Fibroblast of lung (primary cell): ENCODE data around the gene SLC12A6. TPM values are rescaled to one million over a fixed set of nuclear protein-coding genes. Genes with fewer than 3 reads are reported as not detected.
"Not testable (repeated sequence)": the region's sequence is repeated elsewhere in the genome, so short reads cannot be mapped to it uniquely, and the experiment has no call there.

Experiments
- DNase-seq, 2 donors: peaks; one replicate each; pipeline versions ENCODE4 v3.0.0 to v3.0.0-alpha.2; 2010; ENCODE audit warnings: low read depth in 2 of 2
- H2AFZ ChIP-seq: 2 replicates; pipeline ENCODE4 v1.5.1; 2012; ENCODE audit warnings: low read length, control low read depth, inconsistent platforms
- H3K27ac ChIP-seq: 2 replicates; pipeline ENCODE4 v1.5.1; 2011; ENCODE audit warnings: low read length, control low read depth; ENCODE audit not compliant: insufficient read depth
- H3K27me3 ChIP-seq: 2 replicates; pipeline ENCODE4 v1.5.1; 2011; ENCODE audit warnings: mild to moderate bottlenecking, low read length; ENCODE audit not compliant: control insufficient read depth, insufficient read depth
- H3K36me3 ChIP-seq: 2 replicates; pipeline ENCODE4 v1.5.1; 2011; ENCODE audit warnings: low read length; ENCODE audit not compliant: control insufficient read depth, insufficient read depth
- H3K4me1 ChIP-seq: 2 replicates; pipeline ENCODE4 v1.5.1; 2011; ENCODE audit warnings: low read length; ENCODE audit not compliant: control insufficient read depth, insufficient read depth; ENCODE audit errors: extremely low read depth
- H3K4me2 ChIP-seq: 2 replicates; pipeline ENCODE4 v1.5.1; 2011; ENCODE audit warnings: low read length, control low read depth; ENCODE audit not compliant: insufficient read depth; ENCODE audit errors: extremely low read depth
- H3K4me3 ChIP-seq, 4 experiments: fragments of 200-600 bp in 1 of 4; sonication (generic) in 1 of 4; replicated peaks in 1 of 4; 2 replicates each; pipeline ENCODE4 v1.5.1; 2011 to 2016; ENCODE audit warnings: low read length in 4 of 4, low read depth in 3 of 4, mild to moderate bottlenecking in 3 of 4, control low read depth in 2 of 4, inconsistent platforms in 1 of 4, mixed read lengths in 1 of 4; ENCODE audit not compliant: insufficient read depth in 1 of 4; ENCODE audit errors: control extremely low read depth in 1 of 4
- H3K79me2 ChIP-seq: 2 replicates; pipeline ENCODE4 v1.5.1; 2012; ENCODE audit warnings: mild to moderate bottlenecking, low read length, inconsistent platforms; ENCODE audit not compliant: control insufficient read depth, insufficient read depth
- H3K9ac ChIP-seq: 2 replicates; pipeline ENCODE4 v1.5.1; 2011; ENCODE audit warnings: mild to moderate bottlenecking, low read length, control low read depth; ENCODE audit not compliant: insufficient read depth
- H3K9me3 ChIP-seq: 2 replicates; pipeline ENCODE4 v1.5.1; 2012; ENCODE audit warnings: low read depth, low read length; ENCODE audit not compliant: control insufficient read depth, insufficient read depth
- H4K20me1 ChIP-seq: 2 replicates; pipeline ENCODE4 v1.5.1; 2011; ENCODE audit warnings: low read length; ENCODE audit not compliant: control insufficient read depth, insufficient read depth; ENCODE audit errors: extremely low read depth
- EZH2 ChIP-seq: IDR thresholded peaks from 2 replicates; pipeline ENCODE4 v1.5.1; 2012; ENCODE audit warnings: low read length, control low read depth, mild to moderate bottlenecking; ENCODE audit errors: missing control alignments
- polyA minus RNA-seq: library from RNA; depleted of rRNA, polyadenylated mRNA; stranded (reverse); fragments of >200 nt; gene quantifications from 2 replicates; pipeline ENCODE4 v1.2.3, GENCODE V29; 2011; ENCODE audit warnings: low replicate concordance
- polyA plus RNA-seq, 2 donors: library from polyadenylated mRNA; depleted of rRNA in 1 of 2; stranded (reverse) in 1 of 2; unstranded in 1 of 2; fragments of >200 nt; gene quantifications; 2 replicates each; pipeline ENCODE4 v1.2.1, GENCODE V29; 2011 to 2012; ENCODE audit warnings: missing spikeins in 1 of 2
- total RNA-seq: library from RNA; depleted of rRNA; stranded (reverse); fragments of >200 nt; gene quantifications from 2 replicates; pipeline ENCODE4 v1.2.1, GENCODE V29; 2014
- TF ChIP-seq, protein P1 (sequence below), 2 donors: IDR thresholded peaks in 1 of 2; conservative IDR thresholded peaks in 1 of 2; 1 replicate in 1 of 2; 2 replicates in 1 of 2; pipeline ENCODE4 v1.5.1; 2011 to 2012; ENCODE audit warnings: low read length in 2 of 2, control low read depth in 1 of 2, inconsistent platforms in 1 of 2, low read depth in 1 of 2, mild to moderate bottlenecking in 1 of 2

Gene SLC12A6
- total RNA-seq (18.5 and 26.9 TPM in 2 replicates), polyA plus RNA-seq (15.7 and 19.2 TPM in 2 replicates), polyA minus RNA-seq (22.0 and 30.3 TPM in 2 replicates)
- 8.4 and 10.2 TPM in 2 replicates for polyA plus RNA-seq (2012)

DNA sequence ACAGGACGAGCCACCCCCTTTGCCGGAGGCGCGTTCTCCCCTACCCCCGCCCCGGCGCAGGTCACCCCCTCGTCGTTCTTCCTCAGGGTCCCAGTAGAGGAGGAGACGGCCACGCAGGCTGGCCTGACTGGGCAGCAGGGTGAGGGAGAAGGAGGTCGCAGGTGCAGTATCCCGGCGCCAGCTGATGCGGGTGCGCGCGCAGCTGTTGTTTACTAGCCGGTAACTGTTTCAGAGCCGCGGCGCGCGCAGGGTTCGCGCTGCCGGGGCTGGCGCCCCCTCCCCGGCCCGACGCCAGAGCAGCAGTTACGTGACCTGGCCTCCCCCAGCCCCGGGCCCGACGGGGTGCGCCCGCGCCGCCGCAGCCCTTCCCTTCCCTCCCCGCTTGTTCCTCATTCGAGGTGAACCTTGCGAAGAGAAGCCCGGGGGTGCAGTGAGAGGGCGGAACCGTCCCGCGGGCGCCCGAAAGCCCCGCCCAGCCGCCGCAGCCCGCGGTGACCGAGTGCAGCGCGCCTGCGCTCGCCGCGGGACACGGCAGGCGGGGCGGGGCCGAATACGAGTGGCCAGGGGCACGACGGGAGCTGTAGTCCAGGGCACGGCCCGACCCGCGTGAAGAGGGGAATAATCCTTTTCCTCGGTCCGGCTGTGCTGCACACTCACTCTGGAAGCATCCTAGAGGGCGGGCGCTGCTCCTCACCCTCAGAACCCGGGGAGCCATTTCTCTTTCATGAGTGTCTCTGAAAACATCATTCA, at the start of gene SLC12A6:
SLC12A6 (minus strand) TSS at position 225 of the 750 bp plus-strand sequence. CDS start 1,101 bp downstream, outside the sequence.
- Histone ChIP-seq H3K9me3 (no peaks in the 10 kb centered on the region), H3K9ac (peak within 1 kb of the TSS; percentile 77), H3K79me2 (peaks cover 17% of the 10 kb centered on the region), H3K4me2 (peak within 1 kb of the TSS; percentile 92), H4K20me1 (no peaks in the 10 kb centered on the region), H2AFZ (peak within 1 kb of the TSS; percentile 94), H3K36me3 (no peaks in the 10 kb centered on the region), H3K27ac (peak within 1 kb of the TSS; percentile 58), H3K4me3 (peak within 1 kb of the TSS; percentile 77 to 88 (median 86)), H3K4me1 (peaks cover 7% of the 10 kb centered on the region), H3K27me3 (no peaks in the 10 kb centered on the region)
- DNase-seq: peak; percentile 89 to 92
- TF ChIP-seq EZH2: no peak
- TF ChIP-seq, protein P1, sequence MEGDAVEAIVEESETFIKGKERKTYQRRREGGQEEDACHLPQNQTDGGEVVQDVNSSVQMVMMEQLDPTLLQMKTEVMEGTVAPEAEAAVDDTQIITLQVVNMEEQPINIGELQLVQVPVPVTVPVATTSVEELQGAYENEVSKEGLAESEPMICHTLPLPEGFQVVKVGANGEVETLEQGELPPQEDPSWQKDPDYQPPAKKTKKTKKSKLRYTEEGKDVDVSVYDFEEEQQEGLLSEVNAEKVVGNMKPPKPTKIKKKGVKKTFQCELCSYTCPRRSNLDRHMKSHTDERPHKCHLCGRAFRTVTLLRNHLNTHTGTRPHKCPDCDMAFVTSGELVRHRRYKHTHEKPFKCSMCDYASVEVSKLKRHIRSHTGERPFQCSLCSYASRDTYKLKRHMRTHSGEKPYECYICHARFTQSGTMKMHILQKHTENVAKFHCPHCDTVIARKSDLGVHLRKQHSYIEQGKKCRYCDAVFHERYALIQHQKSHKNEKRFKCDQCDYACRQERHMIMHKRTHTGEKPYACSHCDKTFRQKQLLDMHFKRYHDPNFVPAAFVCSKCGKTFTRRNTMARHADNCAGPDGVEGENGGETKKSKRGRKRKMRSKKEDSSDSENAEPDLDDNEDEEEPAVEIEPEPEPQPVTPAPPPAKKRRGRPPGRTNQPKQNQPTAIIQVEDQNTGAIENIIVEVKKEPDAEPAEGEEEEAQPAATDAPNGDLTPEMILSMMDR (conservative IDR thresholded peaks at IDR 0.05 in 1 of 2, IDR thresholded peaks at IDR 0.05 in 1 of 2; ENCODE audit: low read depth in 1 of 2, low read length in 2 of 2): no peak

DNA sequence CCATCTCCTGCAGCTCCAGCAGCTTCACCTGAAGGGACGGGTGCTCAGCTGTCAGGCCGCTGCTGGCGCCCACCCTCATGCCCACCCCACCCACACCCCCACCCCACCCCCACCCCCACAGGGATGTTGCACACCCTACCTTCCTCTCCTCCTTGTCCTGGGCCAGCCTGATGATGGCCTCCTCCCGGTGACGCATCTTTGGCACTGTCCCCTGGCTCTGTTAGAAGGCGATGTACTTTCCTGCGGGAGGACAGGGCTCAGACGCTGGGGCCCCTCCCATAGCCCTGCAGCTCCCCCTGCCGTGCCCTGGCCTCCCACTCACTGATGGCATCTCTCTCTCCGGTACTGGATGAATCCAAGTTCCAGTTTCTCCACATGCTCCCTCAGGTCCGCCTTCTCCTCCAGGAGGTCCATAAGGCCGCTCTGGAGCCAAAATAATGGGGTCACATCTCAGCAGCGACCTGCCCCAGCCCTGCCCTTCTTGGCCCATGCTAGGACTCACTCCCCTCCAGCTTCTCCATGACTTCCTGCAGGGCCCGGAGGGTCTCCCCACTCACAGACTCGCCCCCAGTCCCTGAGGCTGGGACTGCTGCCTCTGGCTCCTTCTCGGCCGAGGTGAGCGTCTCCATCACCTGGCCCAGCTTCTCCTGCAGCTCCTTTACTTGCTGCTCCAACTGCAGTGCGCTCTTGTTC, 44.4 kb upstream of the SLC12A6 start:
- not testable (repeated sequence) for H4K20me1 ChIP-seq, H3K9me3 ChIP-seq, H3K36me3 ChIP-seq, H3K9ac ChIP-seq, H3K27ac ChIP-seq, H2AFZ ChIP-seq, DNase-seq, H3K4me1 ChIP-seq, H3K79me2 ChIP-seq, H3K4me2 ChIP-seq, H3K4me3 ChIP-seq, H3K27me3 ChIP-seq

GRCh38 chr15:34380491-34380890, 42.9 kb upstream of the SLC12A6 start:
- not testable (repeated sequence) for H3K27ac ChIP-seq, H3K4me1 ChIP-seq, H3K27me3 ChIP-seq, H3K4me2 ChIP-seq, H2AFZ ChIP-seq, DNase-seq, H3K9me3 ChIP-seq, H4K20me1 ChIP-seq, H3K36me3 ChIP-seq, H3K9ac ChIP-seq, H3K79me2 ChIP-seq, H3K4me3 ChIP-seq

DNA sequence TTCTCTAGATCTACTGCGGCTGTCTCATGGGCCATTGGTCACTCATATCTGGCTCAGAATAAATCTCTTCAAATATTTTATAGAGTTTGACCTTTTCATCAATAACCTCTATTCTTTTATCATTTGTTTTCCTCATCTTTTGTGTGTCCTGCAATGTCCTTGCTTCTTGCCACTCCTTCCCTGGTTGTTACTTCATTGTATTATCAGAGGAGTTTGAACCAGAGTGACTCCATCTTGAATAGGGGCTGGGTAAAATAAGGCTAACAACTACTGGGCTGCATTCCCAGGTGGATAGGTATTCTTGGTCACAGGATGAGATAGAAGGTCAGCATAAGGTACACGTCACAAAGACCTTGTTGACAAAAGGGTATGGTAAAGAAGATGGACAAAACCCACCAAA, 39.3 kb upstream of the SLC12A6 start:
- no peak overlapping the region for H3K27ac ChIP-seq
- no peak overlapping the region for H2AFZ ChIP-seq
- H3K36me3 ChIP-seq: no peaks in the 10 kb centered on the region
- H3K9me3 ChIP-seq: no peaks in the 10 kb centered on the region
- no peak overlapping the region for H3K4me2 ChIP-seq
- no peaks in the 10 kb centered on the region for H4K20me1 ChIP-seq
- H3K79me2 ChIP-seq: no peaks in the 10 kb centered on the region
- DNase-seq: no peak
- TF ChIP-seq EZH2: no peak
- TF ChIP-seq, protein P1 (conservative IDR thresholded peaks at IDR 0.05 in 1 of 2, IDR thresholded peaks at IDR 0.05 in 1 of 2; ENCODE audit: low read depth in 1 of 2, low read length in 2 of 2): no peak
- H3K4me1 ChIP-seq: no peaks in the 10 kb centered on the region
- H3K27me3 ChIP-seq: no peaks in the 10 kb centered on the region
- no peak overlapping the region for H3K4me3 ChIP-seq
- no peak overlapping the region for H3K9ac ChIP-seq

GRCh38 chr15:34375541-34375940, 38.0 kb upstream of the SLC12A6 start:
- not testable (repeated sequence) for H3K9me3 ChIP-seq, H3K27me3 ChIP-seq, DNase-seq, H3K9ac ChIP-seq, H3K79me2 ChIP-seq, H3K4me2 ChIP-seq, H2AFZ ChIP-seq, H3K27ac ChIP-seq, H4K20me1 ChIP-seq, H3K4me3 ChIP-seq, H3K36me3 ChIP-seq, H3K4me1 ChIP-seq
